Endothelial cell of umbilical vein (primary cell): Measurements from ENCODE around the gene TTYH3. TPM values are rescaled to one million over a fixed set of nuclear protein-coding genes. Genes with fewer than 3 reads are reported as not detected.
A peak's percentile ranks its signal among the peaks of the same experiment; 100 is the strongest.

Experiments
- BruUV-seq: library from RNA; stranded (reverse); fragments of 400-500 nt; replicated peaks from 2 replicates; lab custom pipeline; 2021; lab: Mats Ljungman, UMichigan
- CTCF ChIA-PET: fragments of 300-600, 350-600 bp; sonication (Branson Sonifier 250); formaldehyde crosslinking; loops from one replicate; lab custom pipeline; 2021; ENCODE audit warnings: antibody characterized with exemption, inconsistent platforms; lab: Charles Lee
- POLR2A ChIA-PET: fragments of 300-600, 350-600 bp; sonication (Branson Sonifier 250); formaldehyde crosslinking; loops from one replicate; lab custom pipeline; 2021; ENCODE audit warnings: antibody characterized with exemption, inconsistent platforms; lab: Charles Lee
- DNase-seq: peaks from one replicate; pipeline ENCODE4 v3.0.0-alpha.2; 2011; ENCODE audit warnings: low read depth, low spot score
- FAIRE-seq: peaks from 2 replicates; lab custom pipeline; 2011; peaks lifted over from hg19 to GRCh38; lab: Jason Lieb, UNC
- H2AFZ ChIP-seq: 2 replicates; pipeline ENCODE4 v1.6.0; 2012; ENCODE audit warnings: low read depth, low read length, control low read depth, inconsistent platforms
- H3K27ac ChIP-seq: 2 replicates; pipeline ENCODE4 v1.5.1; 2011; ENCODE audit warnings: low read depth, mild to moderate bottlenecking, control low read depth, low read length, moderate library complexity; ENCODE audit not compliant: insufficient read depth
- H3K27me3 ChIP-seq, 2 experiments: 2 replicates each; pipeline versions ENCODE4 v1.6.0 to v1.6.1; 2011; ENCODE audit warnings: low read length in 2 of 2, mixed read lengths in 1 of 2; ENCODE audit not compliant: control insufficient read depth in 2 of 2, insufficient read depth in 2 of 2
- H3K36me3 ChIP-seq, 2 experiments: 2 replicates in 1 of 2; 3 replicates in 1 of 2; pipeline ENCODE4 v1.5.1; 2011; ENCODE audit warnings: low read length in 2 of 2, mild to moderate bottlenecking in 1 of 2, moderate library complexity in 1 of 2; ENCODE audit not compliant: control insufficient read depth in 2 of 2, insufficient read depth in 2 of 2; ENCODE audit errors: extremely low read depth in 1 of 2
- H3K4me1 ChIP-seq: 3 replicates; pipeline ENCODE4 v1.5.1; 2011; ENCODE audit warnings: mild to moderate bottlenecking, low read length; ENCODE audit not compliant: control insufficient read depth, insufficient read depth; ENCODE audit errors: extremely low read depth
- H3K4me2 ChIP-seq: 2 replicates; pipeline ENCODE4 v1.6.1; 2011; ENCODE audit warnings: low read length, control low read depth, mixed read lengths; ENCODE audit not compliant: insufficient read depth
- H3K4me3 ChIP-seq, 3 experiments: fragments of 200-600 bp in 1 of 3; sonication (generic), shearing (Covaris generic) in 1 of 3; replicated peaks in 1 of 3; 2 replicates each; pipeline ENCODE4 v1.5.1; 2011 to 2016; ENCODE audit warnings: control low read depth in 3 of 3, low read length in 3 of 3, mild to moderate bottlenecking in 2 of 3, inconsistent platforms in 1 of 3, low read depth in 1 of 3, moderate library complexity in 1 of 3; ENCODE audit not compliant: insufficient read depth in 1 of 3
- H3K79me2 ChIP-seq: 2 replicates; pipeline ENCODE4 v1.6.0; 2012; ENCODE audit warnings: low read length, inconsistent platforms; ENCODE audit not compliant: control insufficient read depth, insufficient read depth
- H3K9ac ChIP-seq: replicated peaks from 2 replicates; pipeline ENCODE3; 2011; ENCODE audit warnings: low read length, control low read depth; ENCODE audit not compliant: insufficient read depth; ENCODE audit errors: extremely low read depth
- H3K9me1 ChIP-seq: replicated peaks from 3 replicates; pipeline ENCODE4 v1.6.0; 2011; ENCODE audit warnings: mild to moderate bottlenecking, low read length; ENCODE audit not compliant: control insufficient read depth, insufficient read depth; ENCODE audit errors: extremely low read depth
- H3K9me3 ChIP-seq: replicated peaks from 2 replicates; pipeline ENCODE4 v1.5.1; 2012; ENCODE audit warnings: low read length, inconsistent platforms; ENCODE audit not compliant: control insufficient read depth, insufficient read depth
- H4K20me1 ChIP-seq: replicated peaks from 2 replicates; pipeline ENCODE3; 2011; ENCODE audit warnings: mild to moderate bottlenecking, low read length; ENCODE audit not compliant: control insufficient read depth, insufficient read depth; ENCODE audit errors: extremely low read depth
- CTCF ChIP-seq, 2 donors: IDR thresholded peaks; 1 replicate in 1 of 2; 2 replicates in 1 of 2; pipeline ENCODE4 v1.5.1; 2011; ENCODE audit warnings: low read length in 2 of 2, mild to moderate bottlenecking in 2 of 2, moderate library complexity in 2 of 2, control low read depth in 1 of 2, inconsistent platforms in 1 of 2, low read depth in 1 of 2; ENCODE audit not compliant: insufficient read depth in 1 of 2; ENCODE audit errors: extremely low read depth in 1 of 2
- EZH2 ChIP-seq: IDR thresholded peaks from 2 replicates; pipeline ENCODE4 v1.6.1; 2012; ENCODE audit warnings: borderline replicate concordance, low read depth, mild to moderate bottlenecking, moderate library complexity, low read length, inconsistent platforms; ENCODE audit not compliant: severe bottlenecking
- FOS ChIP-seq: IDR thresholded peaks from 2 replicates; pipeline ENCODE4 v1.6.1; 2011; ENCODE audit warnings: mild to moderate bottlenecking, low read length, moderate library complexity, borderline replicate concordance; ENCODE audit not compliant: insufficient read depth
- GATA2 ChIP-seq: IDR thresholded peaks from 2 replicates; pipeline ENCODE4 v1.7.0; 2011; ENCODE audit warnings: low read depth, mild to moderate bottlenecking, moderate library complexity, mixed read lengths, low read length; ENCODE audit not compliant: insufficient read length, insufficient read depth
- JUN ChIP-seq: IDR thresholded peaks from 2 replicates; pipeline ENCODE4 v1.6.1; 2011; ENCODE audit warnings: borderline replicate concordance, low read depth; ENCODE audit not compliant: insufficient read length, insufficient read depth
- MYC ChIP-seq: IDR thresholded peaks from one replicate; pipeline ENCODE4 v1.6.1; 2011; ENCODE audit warnings: mild to moderate bottlenecking, low read depth, low read length
- POLR2A ChIP-seq: IDR thresholded peaks from 2 replicates; pipeline ENCODE4 v1.6.1; 2012; ENCODE audit warnings: low read depth, mild to moderate bottlenecking, control low read depth, low read length
- POLR2AphosphoS5 ChIP-seq: IDR thresholded peaks from 2 replicates; pipeline ENCODE4 v1.6.1; 2012; ENCODE audit warnings: low read depth, mild to moderate bottlenecking, control low read depth, low read length, moderate library complexity; ENCODE audit not compliant: insufficient read depth
- dilution Hi-C: fragments of 300-500 bp; cut with MboI; formaldehyde crosslinking; loops from one replicate; pipeline ENCODE4 v1.15.0; 2019; ENCODE audit warnings: low sequenced_read_pairs; ENCODE audit not compliant: extremely low pct_ligation_motif_present
- intact Hi-C: fragments of 100-400 bp; cut with micrococcal nuclease; formaldehyde crosslinking; loops from one replicate; pipeline ENCODE4 v1.10.0; 2022
- polyA plus RNA-seq, 4 experiments: library from polyadenylated mRNA; depleted of rRNA in 3 of 4; stranded (reverse) in 3 of 4; unstranded in 1 of 4; fragments of >200 nt; gene quantifications; 2 replicates each; pipeline versions ENCODE4 v1.2.1 to v1.2.3, GENCODE V29; 2011 to 2012; ENCODE audit warnings: missing spikeins in 1 of 4
- total RNA-seq: library from RNA; stranded (reverse); gene quantifications from 2 replicates; pipeline ENCODE4 v1.2.3, GENCODE V29; 2021
- TF ChIP-seq, protein P1 (sequence below): IDR thresholded peaks from 2 replicates; pipeline ENCODE4 v1.6.1; 2011; ENCODE audit not compliant: insufficient read depth, insufficient read length

The TTYH3 gene
- total and polyA plus RNA-seq, 2 donors (not counting 3 experiments of a cell fraction or from before 2014, with no cell fraction given) = 143 to 280 TPM

- dilution Hi-C loops (no loop called here), intact Hi-C loops (loop anchor here (2.0 to 5.0 kb wide), 5 partner anchors 14 to 118 kb away; no protein-coding TSS in a partner anchor)
- H3K27ac ChIP-seq = peak overlapping the region; percentile 94
- no peaks in the 10 kb centered on the region for H3K27me3 ChIP-seq
- H3K79me2 ChIP-seq = peaks cover 85% of the 10 kb centered on the region
- no peaks in the 10 kb centered on the region for H3K9me1 ChIP-seq
- H3K4me2 ChIP-seq = no peak overlapping the region
- BruUV-seq = no TSS peak
- peaks cover 0 to 1% of the 10 kb centered on the region in 2 experiments for H3K36me3 ChIP-seq
- TF ChIP-seq POLR2AphosphoS5 = no peak
- no peak for TF ChIP-seq JUN
- no peak for TF ChIP-seq POLR2A
- TF ChIP-seq, protein P1, sequence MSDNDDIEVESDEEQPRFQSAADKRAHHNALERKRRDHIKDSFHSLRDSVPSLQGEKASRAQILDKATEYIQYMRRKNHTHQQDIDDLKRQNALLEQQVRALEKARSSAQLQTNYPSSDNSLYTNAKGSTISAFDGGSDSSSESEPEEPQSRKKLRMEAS = no peak
- TF ChIP-seq GATA2 = no peak
- TF ChIP-seq EZH2 = no peak
- no peak for TF ChIP-seq FOS
- TF ChIP-seq MYC = no peak
- no peak for TF ChIP-seq CTCF (IDR thresholded peaks at IDR 0.05; ENCODE audit: extremely low read depth in 1 of 2, insufficient read depth in 1 of 2, low read depth in 1 of 2, low read length in 2 of 2)
- no peak overlapping the region for H3K4me3 ChIP-seq
- CTCF ChIA-PET = no interaction called here
- POLR2A ChIA-PET = no interaction called here
- no peaks in the 10 kb centered on the region for H3K9me3 ChIP-seq
- peaks cover 40% of the 10 kb centered on the region for H3K4me1 ChIP-seq
- FAIRE-seq (no peak), DNase-seq (no peak)
- no peaks in the 10 kb centered on the region for H4K20me1 ChIP-seq
- H2AFZ ChIP-seq = no peak overlapping the region
- peak overlapping the region; percentile 74 for H3K9ac ChIP-seq
These were observed 8.7 kb downstream of the TTYH3 start for GRCh38 chr7:2640482-2640830.
